Stimulated activated CD4-positive, alpha-beta T cell treated with anti-CD3 and anti-CD28 coated beads, Interleukin-1b, Interleukin-23, amount 100 ng/mL, for 48 hours (primary cell): Measurements from ENCODE around the gene BRSK2.
A peak's percentile ranks its signal among the peaks of the same experiment; 100 is the strongest.
"Not testable (repeated sequence)": the region's sequence is repeated elsewhere in the genome, so short reads cannot be mapped to it uniquely, and the experiment has no call there.

ENCODE experiments used
- DNase-seq: peaks from one replicate; pipeline ENCODE4 v3.0.0-alpha.2; 2020

BRSK2 gene

GRCh38 chr11:1397862-1398527, 8.3 kb downstream of the BRSK2 start:
- DNase-seq = no peak

DNA sequence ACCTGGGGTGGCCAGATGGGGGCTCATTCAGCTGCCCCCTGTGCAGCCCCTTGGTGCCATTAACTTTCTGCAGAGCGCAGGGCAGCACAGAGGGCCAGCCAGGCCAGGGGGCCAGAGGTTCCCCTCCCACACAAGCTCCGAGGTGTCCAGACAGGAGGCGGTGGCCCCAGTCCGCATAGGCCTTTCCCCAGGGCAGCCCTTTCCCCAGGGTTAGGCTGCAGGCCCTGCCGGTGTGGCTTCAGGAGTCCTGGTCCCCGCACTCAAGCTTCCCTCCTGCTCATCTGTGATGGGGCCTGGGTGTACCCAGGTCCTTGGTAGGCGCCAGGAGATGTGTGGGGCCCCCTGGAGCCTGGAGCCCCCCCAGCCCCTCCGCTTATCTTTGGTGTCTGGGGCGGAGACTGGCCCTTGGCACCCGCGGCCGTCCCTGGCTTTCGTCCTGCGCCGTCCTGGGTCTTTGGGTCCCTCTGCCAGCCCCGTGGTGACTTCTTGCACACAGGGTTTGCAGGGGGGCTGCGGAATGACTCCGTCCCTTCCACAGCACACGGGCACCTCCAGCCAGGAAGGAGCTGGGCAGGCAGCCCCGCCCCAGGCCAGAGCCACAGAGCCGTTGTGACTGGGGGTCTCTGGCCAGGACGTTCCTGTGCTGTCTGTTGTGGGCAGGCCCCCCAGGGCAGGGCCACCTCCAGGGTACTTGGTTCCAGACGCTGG, 8.9 kb downstream of the BRSK2 start:
- no peak for DNase-seq

DNA sequence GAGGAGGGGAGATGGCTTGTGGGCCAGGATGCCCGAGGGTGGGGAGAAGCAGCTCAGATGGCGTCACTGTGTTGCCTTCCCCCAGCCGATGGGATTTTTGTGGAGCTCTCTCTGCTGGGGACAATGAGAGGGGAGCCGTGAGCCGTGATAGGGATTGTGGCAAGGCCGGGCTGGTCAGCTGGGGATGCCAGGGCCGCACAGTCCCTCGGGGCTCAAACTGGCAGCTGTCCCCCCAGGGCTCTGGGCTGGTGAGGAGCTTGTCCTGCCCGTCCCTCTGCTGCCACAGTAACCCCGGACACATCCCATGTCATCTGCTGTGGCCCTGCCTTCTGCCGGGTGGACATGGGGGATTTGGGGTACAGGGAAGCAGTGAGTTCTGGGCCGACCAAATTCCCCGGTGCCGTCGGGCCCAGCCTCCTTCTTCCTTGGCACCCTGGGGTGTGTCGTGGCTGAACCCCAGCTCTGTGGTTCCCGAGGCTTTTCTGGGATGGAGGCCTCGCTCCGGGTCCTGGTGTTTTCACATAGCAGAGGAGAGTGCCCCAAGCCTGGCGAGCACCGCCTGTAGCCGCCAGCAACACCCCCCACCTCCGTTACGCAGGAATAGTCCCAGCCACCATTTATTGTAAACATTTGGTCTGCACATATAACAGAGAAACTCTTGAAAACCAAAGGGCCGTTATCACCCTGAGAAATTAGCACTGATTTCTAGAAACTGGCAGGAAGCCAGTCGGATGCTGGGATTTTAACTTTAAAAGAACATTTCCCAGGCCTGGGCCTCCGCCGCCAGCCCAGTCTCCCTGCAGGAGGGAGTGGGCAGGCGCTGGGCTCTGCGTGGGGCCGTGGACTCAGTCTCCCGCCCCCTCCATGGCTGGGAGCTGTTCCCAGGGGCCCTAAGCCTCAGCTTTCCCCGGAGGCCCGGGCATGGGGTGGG, 9.9 kb downstream of the BRSK2 start:
- DNase-seq = no peak

DNA sequence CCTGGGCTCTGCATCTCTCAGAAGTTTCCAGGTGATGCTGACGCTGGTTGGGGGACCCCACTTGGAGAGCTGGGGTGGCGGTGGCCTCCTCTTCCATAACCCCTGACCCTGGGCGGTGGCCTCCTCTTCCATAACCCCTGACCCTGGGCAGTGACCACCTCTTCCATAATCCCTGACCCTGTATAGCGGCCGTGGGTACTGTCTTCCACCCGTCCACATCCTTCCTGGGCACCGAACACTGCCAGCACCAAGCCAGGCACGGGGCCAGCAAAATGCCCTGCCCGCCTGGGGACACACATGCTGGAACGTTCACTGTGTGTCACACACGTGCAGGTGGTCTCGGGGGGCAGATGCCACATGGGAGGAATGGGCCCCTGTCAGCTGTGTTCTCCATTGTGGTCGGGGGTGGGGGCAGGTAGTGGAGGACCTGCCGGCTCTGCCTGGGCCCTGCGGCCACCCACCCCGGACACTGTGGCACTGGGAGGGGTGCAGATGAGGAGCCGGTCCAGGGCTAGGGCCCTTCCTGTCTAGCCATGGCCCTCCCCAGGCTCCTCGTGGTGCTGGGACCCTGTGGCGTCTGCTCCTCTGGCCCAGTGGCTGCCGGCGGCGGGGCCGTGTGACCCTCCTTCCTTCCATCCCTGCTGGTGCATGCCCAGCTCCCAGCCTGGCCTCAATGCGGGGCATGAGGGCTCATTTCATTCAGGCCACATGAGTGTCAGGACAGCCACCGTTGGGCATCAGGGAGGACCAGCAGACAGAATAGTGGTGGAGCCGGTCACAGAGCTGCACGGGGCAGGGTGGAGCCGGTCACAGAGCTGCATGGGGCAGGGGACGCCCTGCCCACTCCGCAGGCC, 10.8 kb downstream of the BRSK2 start:
- DNase-seq = no peak

DNA sequence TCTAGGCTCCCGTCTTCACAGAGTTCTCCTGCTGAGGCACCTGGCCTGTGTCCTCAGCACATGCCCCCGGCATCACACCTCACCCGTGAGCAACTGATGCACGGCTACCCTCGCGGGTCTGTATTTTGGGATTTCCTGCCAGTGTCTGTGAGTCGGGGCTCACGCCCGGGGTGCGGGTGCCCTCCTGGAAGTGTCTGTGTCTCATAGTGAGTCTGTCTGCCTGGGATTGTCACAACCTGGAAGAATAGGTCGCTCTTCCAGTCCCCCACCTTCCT, 11.4 kb downstream of the BRSK2 start:
- DNase-seq = no peak

- peak; percentile 32 for DNase-seq
Observed at GRCh38 chr11:1401656-1402221, 12.0 kb downstream of the BRSK2 start.

DNA sequence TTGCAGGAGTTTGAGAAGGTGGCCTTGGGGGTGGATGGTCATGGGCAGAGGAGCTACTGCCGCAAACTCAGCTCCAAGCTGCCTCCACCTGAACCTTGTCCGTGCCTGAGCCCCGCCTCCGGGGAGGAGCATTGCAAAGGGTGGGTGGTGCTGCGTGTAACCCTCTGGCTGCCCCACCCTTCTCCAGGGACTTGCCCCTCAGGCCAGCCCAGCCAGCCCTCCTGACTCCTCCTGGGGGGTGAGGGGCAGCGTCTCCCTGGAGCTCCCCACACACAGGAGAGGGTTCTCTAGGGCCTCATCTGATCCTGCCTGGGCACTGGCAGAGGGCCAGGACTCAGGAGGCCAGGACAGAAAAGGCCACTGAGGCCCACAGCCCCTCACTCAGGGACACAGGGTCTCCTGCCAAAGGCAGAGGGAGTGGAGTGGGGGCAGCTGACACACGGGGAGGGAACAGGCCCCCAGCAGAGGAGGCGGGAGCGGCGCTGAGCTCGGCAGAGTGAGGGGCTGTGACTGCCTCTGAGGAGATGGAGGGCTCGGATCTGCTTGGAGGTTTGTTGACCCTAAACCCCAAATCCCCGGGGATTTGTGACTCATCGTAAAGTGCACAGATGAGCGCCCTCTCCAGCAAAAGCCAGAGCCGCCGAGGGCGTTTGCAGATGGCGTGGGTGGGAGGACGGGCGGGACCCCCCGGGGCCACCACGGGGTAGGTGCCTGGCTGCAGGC, 12.8 kb downstream of the BRSK2 start:
- DNase-seq = no peak

DNA sequence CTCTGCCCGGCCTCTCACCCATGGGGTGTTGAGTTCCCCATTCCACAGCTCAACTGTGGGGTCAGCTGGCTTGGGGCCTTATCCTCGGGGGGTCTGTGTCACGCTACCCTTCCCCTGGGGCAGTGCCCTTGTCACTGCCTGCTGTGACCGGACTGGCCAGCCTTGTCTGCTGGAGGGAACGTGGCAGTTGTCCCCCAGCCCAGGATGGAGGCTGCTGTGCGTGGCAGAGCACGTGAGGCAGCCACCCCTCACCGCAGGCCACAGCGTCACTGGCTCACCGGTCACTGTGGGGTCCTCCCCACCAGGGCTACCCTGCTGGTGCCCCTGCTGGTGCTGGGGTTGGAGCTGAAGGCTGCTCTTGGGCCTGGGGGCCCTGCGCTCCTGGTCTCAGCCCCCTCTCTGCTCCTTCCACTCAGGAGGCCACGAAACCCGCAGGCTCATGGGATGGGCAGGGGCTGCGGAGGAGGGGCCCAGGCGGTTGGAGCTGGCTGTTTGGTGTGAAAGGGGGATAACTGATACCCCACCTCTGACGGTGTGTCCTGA, 13.4 kb downstream of the BRSK2 start:
- no peak for DNase-seq

DNA sequence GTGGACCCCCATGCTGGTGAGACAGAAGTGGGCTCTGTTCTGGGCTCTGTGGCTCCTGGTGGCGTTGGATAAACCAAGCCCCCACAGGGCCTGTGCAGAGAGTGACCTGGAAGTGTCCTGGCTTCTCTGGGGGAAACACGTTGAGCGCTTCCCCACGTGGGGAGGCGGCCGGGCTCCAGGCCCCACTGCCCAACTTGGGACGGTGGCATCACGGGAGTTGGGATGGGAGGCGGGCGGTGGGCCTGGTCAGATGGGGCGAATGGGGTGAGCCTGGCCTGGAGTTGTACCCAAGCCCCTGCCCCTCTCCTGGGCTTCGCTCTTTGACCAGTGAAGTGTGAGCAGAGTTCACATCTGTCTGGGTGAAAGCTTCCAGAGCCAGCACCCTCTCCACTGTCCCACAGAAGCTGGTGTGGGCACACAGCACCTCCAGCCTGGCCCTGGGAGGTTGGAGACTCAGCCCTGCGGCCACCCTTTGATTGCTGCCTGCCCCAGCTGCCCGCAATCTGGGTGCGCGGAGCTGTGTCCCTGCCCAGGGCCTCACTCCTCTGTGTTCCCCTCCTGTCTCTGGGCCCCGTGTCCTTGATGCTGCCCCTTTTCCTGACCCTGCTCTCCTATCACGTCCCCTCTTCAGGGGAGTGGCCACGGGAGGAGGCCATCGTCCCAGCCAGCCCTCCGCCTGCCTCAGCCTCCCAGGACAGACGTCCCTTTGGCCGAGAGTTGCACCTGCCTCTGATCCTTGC, 14.2 kb downstream of the BRSK2 start:
- DNase-seq = no peak

DNA sequence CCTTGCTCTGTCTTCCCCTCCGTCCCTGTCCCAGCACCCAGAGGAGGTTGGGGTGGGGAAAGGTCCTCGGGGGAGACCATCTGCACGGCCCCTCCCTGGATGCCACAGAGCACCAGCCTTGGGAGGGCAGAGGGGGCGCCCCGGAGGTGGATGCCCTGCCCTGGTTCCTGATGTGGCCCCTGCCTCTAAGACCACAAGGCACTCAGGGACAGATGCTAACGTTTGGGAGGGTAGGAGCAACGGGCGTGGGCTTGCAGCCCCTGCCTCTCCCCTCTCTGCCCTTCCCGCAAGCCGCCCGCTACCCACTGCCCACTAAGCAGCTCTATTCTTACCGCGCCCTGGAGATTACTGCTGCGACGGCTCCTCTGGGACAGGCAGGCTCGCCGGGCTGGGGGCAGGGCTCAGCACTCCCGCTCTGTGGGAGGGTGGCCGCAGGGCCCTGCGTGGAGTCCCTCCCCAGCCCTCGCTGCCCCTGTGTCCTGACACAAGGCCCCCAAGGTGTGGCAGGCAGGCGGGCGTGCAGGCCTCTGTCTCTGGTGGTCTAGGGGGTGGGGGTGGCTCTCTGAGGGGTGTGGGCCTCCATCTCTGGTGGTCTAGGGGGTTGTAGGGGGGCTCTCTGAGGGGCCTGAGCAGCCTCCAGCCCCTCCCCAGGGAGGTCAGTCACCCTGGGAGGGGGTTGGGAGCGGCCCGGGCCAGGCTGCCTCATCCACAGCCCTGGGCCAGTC, 14.9 kb downstream of the BRSK2 start:
- no peak for DNase-seq

GRCh38 chr11:1405186-1406020, 15.7 kb downstream of the BRSK2 start:
- no peak for DNase-seq

GRCh38 chr11:1406571-1407485, 17.1 kb downstream of the BRSK2 start:
- no peak for DNase-seq

- DNase-seq = no peak
Observed at GRCh38 chr11:1407668-1408067, 17.9 kb downstream of the BRSK2 start.

DNA sequence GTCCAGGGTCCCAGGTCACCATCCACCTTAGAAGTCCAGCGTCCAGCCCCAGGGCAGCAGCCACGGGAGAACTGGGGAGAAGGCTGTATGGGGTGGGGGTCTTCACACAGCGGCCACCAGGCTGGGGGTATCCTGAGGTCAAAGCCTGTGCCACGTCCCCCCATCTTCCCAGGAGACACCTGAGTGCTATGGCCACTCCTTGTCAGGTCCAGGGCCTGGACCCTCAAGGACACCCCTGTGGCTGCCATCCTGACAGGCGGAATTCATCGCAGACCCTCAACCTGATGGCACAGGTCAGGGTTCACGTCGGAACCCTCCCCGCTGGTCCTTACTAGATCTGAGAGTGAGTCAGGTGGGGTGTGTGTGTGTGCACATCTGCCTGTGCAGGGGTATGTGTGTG, 18.6 kb downstream of the BRSK2 start:
- DNase-seq = no peak

DNA sequence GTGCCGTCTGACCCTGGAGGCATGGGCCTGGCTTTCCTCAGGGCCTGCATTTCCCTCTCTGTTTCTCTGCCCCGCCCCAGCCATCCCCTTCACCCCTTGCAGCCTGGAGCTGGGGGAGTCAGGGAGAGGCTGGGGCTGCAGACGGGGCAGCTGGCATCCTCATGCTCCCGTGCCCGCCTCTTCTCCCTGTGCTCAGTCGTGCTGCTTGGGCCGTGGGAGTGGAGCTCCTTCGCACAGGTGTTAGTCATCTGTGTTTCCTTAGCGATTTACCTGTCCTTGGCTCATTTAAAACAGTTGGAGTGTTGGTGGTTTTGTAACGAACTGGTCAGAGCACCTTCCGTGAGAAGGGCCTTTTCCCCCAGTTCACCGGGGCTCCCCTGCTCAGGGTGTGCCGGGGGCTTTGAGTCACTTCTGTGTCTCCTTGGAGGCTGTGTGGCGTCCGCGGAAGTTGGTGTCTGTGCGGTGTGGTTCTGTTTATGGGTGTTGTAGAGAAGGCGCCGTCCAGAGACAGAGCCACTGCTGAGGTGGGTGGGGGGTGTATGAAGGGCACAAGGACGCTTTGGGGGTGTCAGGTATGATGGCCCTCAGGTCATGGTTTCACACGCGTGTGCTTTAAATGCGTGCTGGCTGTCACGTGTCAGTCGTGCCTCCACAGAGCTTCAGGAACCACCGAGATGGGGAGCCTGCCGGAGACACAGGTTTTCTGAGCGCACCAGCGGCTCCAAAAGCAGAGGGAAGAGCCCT, 19.5 kb downstream of the BRSK2 start:
- DNase-seq = no peak

GRCh38 chr11:1409852-1410125, 20.1 kb downstream of the BRSK2 start:
- DNase-seq = not testable (repeated sequence)
